AG20443 (cell line): ENCODE data around the gene RGCC.

ENCODE experiments used
- DNase-seq: peaks from one replicate; pipeline ENCODE4 v3.0.0; 2012; ENCODE audit warnings: low spot score, mixed read lengths

The RGCC gene

GRCh38 chr13:41453620-41454019, 3.7 kb upstream of the RGCC start:
- DNase-seq = no peak

GRCh38 chr13:41454170-41454569, 3.2 kb upstream of the RGCC start:
- DNase-seq = no peak

- DNase-seq = no peak
Measured at GRCh38 chr13:41455725-41456419, 1.5 kb upstream of the RGCC start.

GRCh38 chr13:41457589-41458186, 338 bp downstream of the RGCC start:
- no peak for DNase-seq

GRCh38 chr13:41458187-41458760, 924 bp downstream of the RGCC start:
- peak; percentile 49 for DNase-seq

- DNase-seq = peak; percentile 70
Measured at GRCh38 chr13:41458761-41459431, 1.5 kb downstream of the RGCC start.

GRCh38 chr13:41459432-41460073, 2.2 kb downstream of the RGCC start:
- no peak for DNase-seq

GRCh38 chr13:41460074-41460465, 2.7 kb downstream of the RGCC start:
- DNase-seq = no peak

GRCh38 chr13:41460930-41461329, 3.6 kb downstream of the RGCC start:
- no peak for DNase-seq

GRCh38 chr13:41461527-41462139, 4.3 kb downstream of the RGCC start:
- DNase-seq = no peak

- no peak for DNase-seq
Measured at GRCh38 chr13:41462427-41462826, 5.1 kb downstream of the RGCC start.

GRCh38 chr13:41463838-41464602, 6.7 kb downstream of the RGCC start:
- DNase-seq = no peak

GRCh38 chr13:41465241-41465847, 8.0 kb downstream of the RGCC start:
- peak; percentile 86 for DNase-seq

- DNase-seq = no peak
Measured at GRCh38 chr13:41465898-41466320, 8.6 kb downstream of the RGCC start.

- DNase-seq = no peak
Measured at GRCh38 chr13:41467425-41467945, 10.1 kb downstream of the RGCC start.

GRCh38 chr13:41468631-41469030, 11.3 kb downstream of the RGCC start:
- DNase-seq = no peak

GRCh38 chr13:41470196-41470595, 12.8 kb downstream of the RGCC start:
- DNase-seq = no peak

GRCh38 chr13:41471785-41472184, 14.4 kb downstream of the RGCC start:
- no peak for DNase-seq

GRCh38 chr13:41487222-41487621, 29.9 kb downstream of the RGCC start:
- DNase-seq = no peak

GRCh38 chr13:41488124-41488523, 30.8 kb downstream of the RGCC start:
- DNase-seq = no peak
